ENCODE measurements around the gene KRT31.

DNA sequence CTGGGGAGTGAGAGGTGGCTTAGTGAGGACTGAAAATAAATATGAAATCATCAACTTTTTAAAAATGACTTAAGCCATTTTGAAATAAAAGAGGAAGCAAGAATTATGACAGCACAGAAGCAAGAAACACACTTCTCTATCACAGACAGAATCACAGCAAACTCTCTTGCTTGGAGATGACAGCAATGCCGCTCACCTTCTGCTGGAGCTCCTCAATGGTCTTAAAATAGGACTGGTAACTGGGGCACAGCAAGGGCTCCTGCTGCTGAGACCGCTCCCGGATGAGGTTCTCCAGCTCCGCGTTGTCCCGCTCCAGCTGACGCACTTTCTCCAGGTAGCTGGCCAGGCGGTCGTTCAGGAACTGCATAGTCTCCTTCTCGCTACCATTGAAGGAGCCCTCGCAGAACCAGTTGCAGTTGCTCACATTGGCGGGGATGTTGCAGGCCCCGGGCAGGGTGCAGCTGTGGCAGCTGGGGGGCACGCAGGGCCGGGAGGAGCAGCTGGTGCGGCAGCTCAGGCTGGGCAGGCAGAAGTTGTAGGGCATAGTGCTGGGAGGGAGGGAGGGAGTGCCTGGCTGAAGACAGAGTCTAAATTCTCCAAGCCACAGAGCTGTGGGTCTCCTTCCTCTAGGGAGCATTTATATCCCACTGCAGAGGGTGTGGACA lies at the start of gene KRT31:
- TF ChIP-seq, protein P1, sequence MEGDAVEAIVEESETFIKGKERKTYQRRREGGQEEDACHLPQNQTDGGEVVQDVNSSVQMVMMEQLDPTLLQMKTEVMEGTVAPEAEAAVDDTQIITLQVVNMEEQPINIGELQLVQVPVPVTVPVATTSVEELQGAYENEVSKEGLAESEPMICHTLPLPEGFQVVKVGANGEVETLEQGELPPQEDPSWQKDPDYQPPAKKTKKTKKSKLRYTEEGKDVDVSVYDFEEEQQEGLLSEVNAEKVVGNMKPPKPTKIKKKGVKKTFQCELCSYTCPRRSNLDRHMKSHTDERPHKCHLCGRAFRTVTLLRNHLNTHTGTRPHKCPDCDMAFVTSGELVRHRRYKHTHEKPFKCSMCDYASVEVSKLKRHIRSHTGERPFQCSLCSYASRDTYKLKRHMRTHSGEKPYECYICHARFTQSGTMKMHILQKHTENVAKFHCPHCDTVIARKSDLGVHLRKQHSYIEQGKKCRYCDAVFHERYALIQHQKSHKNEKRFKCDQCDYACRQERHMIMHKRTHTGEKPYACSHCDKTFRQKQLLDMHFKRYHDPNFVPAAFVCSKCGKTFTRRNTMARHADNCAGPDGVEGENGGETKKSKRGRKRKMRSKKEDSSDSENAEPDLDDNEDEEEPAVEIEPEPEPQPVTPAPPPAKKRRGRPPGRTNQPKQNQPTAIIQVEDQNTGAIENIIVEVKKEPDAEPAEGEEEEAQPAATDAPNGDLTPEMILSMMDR (conservative IDR thresholded peaks at IDR 0.05): no peak
- TF ChIP-seq ZFX (IDR thresholded peaks at IDR 0.05): no peak
